Adrenal gland (tissue), 5 donors: ENCODE data around the gene LHFPL2.

Experiments used
- POLR2A ChIP-seq, 2 donors: fragments of 450-650 bp; IDR thresholded peaks; one replicate each; pipeline ENCODE4 v1.6.1; 2017; ENCODE audit warnings: antibody characterized with exemption in 2 of 2, mild to moderate bottlenecking in 2 of 2, moderate library complexity in 1 of 2
- TF ChIP-seq, protein P1 (sequence below), 6 experiments: fragments of 450-650 bp in 4 of 6; fragments of 200-600 bp in 2 of 6; sonication (generic) in 1 of 6; IDR thresholded peaks; 1 replicate in 5 of 6; 2 replicates in 1 of 6; pipeline versions ENCODE4 v1.5.1 to v1.8.0; 2016 to 2021; ENCODE audit warnings: antibody characterized with exemption in 6 of 6, mild to moderate bottlenecking in 2 of 6, moderate library complexity in 1 of 6
- donor health status: DM: no; HTN: no; CAD: no.

DNA sequence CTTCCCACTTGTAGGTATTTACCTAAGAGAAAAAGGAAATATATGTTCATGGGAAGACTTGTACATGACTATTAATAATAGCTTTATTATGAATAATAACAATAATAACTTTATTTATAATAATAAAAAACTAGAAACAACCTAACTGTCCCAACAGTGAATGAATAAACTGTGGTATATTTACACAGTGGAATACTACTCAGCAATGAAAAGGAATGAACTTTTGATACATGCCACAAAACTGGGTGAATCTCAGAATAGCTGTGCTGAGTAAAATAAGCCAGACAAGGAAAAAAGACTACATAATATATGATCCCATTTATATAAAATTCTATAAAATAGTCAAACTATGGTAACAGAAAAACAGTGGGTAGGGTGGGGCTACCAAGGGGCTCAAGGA, 199.5 kb downstream of the LHFPL2 start:
- TF ChIP-seq, protein P1, sequence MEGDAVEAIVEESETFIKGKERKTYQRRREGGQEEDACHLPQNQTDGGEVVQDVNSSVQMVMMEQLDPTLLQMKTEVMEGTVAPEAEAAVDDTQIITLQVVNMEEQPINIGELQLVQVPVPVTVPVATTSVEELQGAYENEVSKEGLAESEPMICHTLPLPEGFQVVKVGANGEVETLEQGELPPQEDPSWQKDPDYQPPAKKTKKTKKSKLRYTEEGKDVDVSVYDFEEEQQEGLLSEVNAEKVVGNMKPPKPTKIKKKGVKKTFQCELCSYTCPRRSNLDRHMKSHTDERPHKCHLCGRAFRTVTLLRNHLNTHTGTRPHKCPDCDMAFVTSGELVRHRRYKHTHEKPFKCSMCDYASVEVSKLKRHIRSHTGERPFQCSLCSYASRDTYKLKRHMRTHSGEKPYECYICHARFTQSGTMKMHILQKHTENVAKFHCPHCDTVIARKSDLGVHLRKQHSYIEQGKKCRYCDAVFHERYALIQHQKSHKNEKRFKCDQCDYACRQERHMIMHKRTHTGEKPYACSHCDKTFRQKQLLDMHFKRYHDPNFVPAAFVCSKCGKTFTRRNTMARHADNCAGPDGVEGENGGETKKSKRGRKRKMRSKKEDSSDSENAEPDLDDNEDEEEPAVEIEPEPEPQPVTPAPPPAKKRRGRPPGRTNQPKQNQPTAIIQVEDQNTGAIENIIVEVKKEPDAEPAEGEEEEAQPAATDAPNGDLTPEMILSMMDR (IDR thresholded peaks at IDR 0.05) = no peak
- no peak for TF ChIP-seq POLR2A (IDR thresholded peaks at IDR 0.05)
